Stimulated activated CD8-positive, alpha-beta memory T cell treated with anti-CD3 and anti-CD28 coated beads, Interleukin-4, amount 100 ng/mL, for 48 hours (primary cell): ENCODE measurements around the gene CHAF1B.

Source experiments
- DNase-seq: peaks from one replicate; pipeline ENCODE4 v3.0.0-alpha.2; 2020

The CHAF1B gene

GRCh38 chr21:36429947-36430546 lies 44.9 kb downstream of the CHAF1B start:
- peak; percentile 84 for DNase-seq

GRCh38 chr21:36430841-36431240 lies 45.6 kb downstream of the CHAF1B start:
- DNase-seq: no peak

- DNase-seq: no peak
Observed at GRCh38 chr21:36431252-36431651, 46.1 kb downstream of the CHAF1B start.

GRCh38 chr21:36433059-36433709 lies 48.0 kb downstream of the CHAF1B start:
- no peak for DNase-seq

GRCh38 chr21:36434144-36434543 lies 49.0 kb downstream of the CHAF1B start:
- DNase-seq: no peak

- no peak for DNase-seq
Observed at GRCh38 chr21:36436829-36437744, 51.9 kb downstream of the CHAF1B start.

GRCh38 chr21:36437745-36438128 lies 52.5 kb downstream of the CHAF1B start:
- no peak for DNase-seq

GRCh38 chr21:36441715-36442114 lies 56.5 kb downstream of the CHAF1B start:
- no peak for DNase-seq

- no peak for DNase-seq
Observed at GRCh38 chr21:36446301-36446700, 61.1 kb downstream of the CHAF1B start.

- DNase-seq: no peak
Observed at GRCh38 chr21:36450511-36450910, 65.3 kb downstream of the CHAF1B start.

- no peak for DNase-seq
Observed at GRCh38 chr21:36451506-36451905, 66.3 kb downstream of the CHAF1B start.

GRCh38 chr21:36452281-36452825 lies 67.2 kb downstream of the CHAF1B start:
- no peak for DNase-seq

GRCh38 chr21:36454093-36454531 lies 68.9 kb downstream of the CHAF1B start:
- no peak for DNase-seq

- DNase-seq: no peak
Observed at GRCh38 chr21:36454706-36455105, 69.5 kb downstream of the CHAF1B start.

GRCh38 chr21:36456729-36457414 lies 71.7 kb downstream of the CHAF1B start:
- DNase-seq: no peak

- no peak for DNase-seq
Observed at GRCh38 chr21:36459098-36459497, 73.9 kb downstream of the CHAF1B start.

- DNase-seq: no peak
Observed at GRCh38 chr21:36460866-36461265, 75.7 kb downstream of the CHAF1B start.

GRCh38 chr21:36461277-36461917 lies 76.2 kb downstream of the CHAF1B start:
- no peak for DNase-seq

GRCh38 chr21:36461918-36462486 lies 76.8 kb downstream of the CHAF1B start:
- no peak for DNase-seq

- no peak for DNase-seq
Observed at GRCh38 chr21:36463204-36463603, 78.0 kb downstream of the CHAF1B start.

- no peak for DNase-seq
Observed at GRCh38 chr21:36463991-36464390, 78.8 kb downstream of the CHAF1B start.

- no peak for DNase-seq
Observed at GRCh38 chr21:36464590-36464989, 79.4 kb downstream of the CHAF1B start.
